ENCODE data around the gene PLA2G15.

The PLA2G15 gene

DNA sequence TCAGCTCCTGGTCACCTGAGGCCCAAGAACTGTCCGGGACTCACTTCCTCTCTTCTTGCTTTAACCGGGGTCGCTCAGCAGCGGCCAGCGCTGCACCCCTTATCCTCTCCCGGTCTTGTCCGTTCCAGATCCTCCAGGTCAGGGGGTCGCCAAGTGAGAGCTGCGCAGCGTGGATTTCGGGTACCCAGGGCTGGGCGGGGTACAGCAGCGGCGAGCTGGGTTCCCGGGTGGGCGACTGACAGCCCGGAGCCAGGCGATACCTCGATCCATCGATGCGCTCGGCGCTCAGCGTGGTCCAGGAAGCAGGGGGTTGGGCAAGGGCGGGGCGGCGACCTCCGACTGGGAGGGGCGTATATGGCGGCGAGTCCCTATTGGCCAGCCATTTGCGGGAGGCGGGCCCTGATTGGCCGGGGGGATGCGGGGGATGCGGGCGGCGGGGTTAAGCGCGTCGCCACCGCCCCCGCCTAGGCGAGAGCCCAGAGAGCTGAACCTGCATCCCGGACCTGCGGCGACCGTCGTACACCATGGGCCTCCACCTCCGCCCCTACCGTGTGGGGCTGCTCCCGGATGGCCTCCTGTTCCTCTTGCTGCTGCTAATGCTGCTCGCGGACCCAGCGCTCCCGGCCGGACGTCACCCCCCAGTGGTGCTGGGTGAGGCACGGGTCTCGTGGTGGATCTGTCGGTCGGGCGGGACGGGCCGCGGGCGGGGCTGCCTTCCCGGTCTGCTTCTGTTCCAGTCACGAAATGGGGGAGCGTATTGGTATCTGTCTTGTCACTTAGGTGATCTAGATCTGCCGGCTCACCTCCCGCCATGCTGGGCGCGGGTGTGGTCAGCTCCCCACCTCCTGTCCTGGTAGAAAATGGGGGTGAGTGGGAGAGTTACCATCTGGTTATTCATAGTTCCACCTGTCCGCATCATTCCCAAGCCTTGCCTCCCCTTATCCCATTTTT is at the start of gene PLA2G15:
PLA2G15 (plus strand) TSS at position 471 of the 951 bp plus-strand sequence; CDS start at position 525, 54 bp downstream.
- peak; percentile 95 for DNase-seq (ENCODE audit: low read depth)

DNA sequence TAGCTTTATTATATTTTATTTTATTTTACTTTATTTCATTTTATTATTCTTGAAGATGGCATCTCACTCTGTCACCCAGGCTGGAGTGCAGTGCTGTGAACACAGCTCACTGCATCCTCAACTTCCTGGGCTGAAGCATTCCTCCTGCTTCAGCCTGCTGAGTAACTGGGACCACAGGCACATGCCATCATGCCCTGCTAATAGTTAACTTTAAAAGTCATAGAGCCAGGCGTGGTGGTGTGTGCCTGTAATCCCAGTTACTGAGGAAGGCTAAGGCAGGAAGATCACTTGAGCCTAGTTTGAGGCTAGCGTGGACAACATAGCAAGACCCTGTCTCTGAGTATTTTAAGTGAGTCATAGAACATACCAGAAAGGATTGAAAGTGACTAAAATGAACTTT is 47.9 kb upstream of the PLA2G15 start:
- no peak for DNase-seq (ENCODE audit: low read depth)

GRCh38 chr16:68200088-68200783 is 44.9 kb upstream of the PLA2G15 start:
- DNase-seq (ENCODE audit: low read depth) = no peak

- DNase-seq (ENCODE audit: low read depth) = no peak
These were observed 43.1 kb upstream of the PLA2G15 start for GRCh38 chr16:68202091-68202519.

- no peak for DNase-seq (ENCODE audit: low read depth)
These were observed 38.9 kb upstream of the PLA2G15 start for GRCh38 chr16:68206245-68206644.

- no peak for DNase-seq (ENCODE audit: low read depth)
These were observed 30.4 kb upstream of the PLA2G15 start for GRCh38 chr16:68214726-68215125.

- DNase-seq (ENCODE audit: low read depth) = no peak
These were observed 29.9 kb upstream of the PLA2G15 start for GRCh38 chr16:68215302-68215701.

DNA sequence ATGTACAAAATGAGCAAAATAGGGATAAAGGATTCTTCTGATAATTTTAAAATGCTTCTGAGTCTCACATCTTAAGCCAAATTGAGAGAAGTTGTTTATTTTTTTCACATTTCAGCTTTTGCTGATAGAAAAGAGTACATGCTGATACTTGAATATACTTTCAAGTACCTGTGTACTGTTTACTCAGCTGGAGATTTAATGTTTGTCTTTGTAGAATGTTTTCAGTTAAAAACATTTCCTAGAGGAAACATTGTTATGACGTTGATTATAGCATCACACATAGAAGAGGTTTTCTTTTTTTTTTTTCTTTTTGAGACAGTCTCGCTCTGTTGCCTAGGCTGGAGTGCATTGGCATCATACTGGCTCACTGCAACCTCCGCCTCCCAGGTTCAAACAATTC is 28.9 kb upstream of the PLA2G15 start:
- no peak for DNase-seq (ENCODE audit: low read depth)

DNA sequence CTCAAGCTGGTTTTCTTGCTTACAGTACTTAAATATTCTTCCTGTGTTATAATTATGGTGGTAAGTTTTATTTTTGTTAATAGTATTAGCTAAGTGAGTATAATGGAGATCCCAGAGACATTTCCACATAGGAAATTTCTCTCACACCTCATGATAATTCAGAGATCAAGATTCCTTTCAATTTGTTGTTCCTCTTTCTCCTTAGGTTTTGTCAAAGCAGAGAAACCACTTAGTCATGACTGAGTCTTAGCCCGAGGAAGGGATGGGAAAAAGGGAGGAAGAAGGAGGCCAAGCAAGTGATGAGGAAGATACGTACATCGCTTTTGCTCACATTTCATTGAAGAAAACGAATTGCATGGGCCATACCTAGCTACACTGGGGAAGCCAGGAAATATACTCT is 27.7 kb upstream of the PLA2G15 start:
- no peak for DNase-seq (ENCODE audit: low read depth)

DNA sequence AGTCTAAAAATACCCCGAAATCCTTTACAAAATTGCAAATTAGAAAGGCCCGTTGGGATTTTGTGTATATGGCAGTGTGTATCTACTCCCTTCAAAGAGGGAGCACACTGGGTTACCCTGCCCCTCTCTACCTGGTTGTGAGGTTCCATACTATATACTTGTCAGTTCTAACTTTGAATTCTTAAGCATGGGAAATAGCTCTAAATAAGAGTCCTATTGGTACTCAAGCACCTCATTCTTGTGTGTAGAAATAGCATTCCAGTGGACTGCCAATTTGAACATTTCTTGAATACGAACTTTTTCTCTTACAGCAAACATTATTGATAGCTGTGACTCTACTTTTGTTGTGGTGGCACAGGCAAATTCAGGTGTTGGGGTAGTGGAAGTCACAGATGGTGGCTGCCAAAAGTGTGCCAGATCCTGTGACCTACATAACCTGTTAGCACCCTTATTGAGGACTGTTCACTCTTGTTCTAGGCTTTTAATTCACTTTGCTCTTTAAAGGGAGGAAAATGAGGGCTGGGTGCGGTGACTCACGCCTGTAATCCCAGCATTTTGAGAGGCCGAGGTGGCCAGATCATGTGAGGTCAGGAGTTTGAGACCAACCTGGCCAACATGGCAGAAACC is 25.3 kb upstream of the PLA2G15 start:
- no peak for DNase-seq (ENCODE audit: low read depth)

GRCh38 chr16:68223072-68223471 is 22.1 kb upstream of the PLA2G15 start:
- no peak for DNase-seq (ENCODE audit: low read depth)

GRCh38 chr16:68226116-68226515 is 19.1 kb upstream of the PLA2G15 start:
- no peak for DNase-seq (ENCODE audit: low read depth)

DNA sequence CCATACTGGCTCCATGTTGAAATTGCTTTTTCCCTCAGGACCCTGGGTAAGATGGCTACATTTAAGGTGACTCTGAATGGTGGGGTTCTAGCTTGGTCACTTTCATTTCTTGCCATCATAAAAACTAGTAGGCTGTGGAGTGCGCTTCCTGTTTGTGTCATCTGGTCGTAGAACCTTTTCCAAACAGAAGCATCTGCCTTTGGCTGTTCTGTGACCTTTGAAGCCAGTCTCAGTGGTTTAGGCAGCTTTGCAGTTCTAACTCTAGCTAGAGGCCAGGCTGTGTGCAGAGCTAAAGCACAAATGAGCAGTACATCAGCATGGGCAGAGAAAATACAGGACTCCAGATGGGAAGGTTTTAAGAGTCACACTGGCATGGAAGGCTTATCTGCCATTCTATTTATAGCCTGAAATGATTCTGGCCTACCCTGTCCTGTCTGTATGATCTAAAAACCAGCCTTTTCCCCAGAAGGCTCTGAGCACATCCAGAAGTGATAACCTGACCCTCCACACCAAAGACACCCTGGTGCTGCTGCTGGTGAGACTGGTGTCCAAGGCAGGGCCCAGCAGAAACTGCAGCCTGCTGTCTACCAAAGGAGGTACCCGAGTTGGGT is 17.9 kb upstream of the PLA2G15 start:
- DNase-seq (ENCODE audit: low read depth) = no peak

- DNase-seq (ENCODE audit: low read depth) = no peak
These were observed 17.2 kb upstream of the PLA2G15 start for GRCh38 chr16:68227850-68228553.

- DNase-seq (ENCODE audit: low read depth) = no peak
These were observed 16.5 kb upstream of the PLA2G15 start for GRCh38 chr16:68228652-68229051.

DNA sequence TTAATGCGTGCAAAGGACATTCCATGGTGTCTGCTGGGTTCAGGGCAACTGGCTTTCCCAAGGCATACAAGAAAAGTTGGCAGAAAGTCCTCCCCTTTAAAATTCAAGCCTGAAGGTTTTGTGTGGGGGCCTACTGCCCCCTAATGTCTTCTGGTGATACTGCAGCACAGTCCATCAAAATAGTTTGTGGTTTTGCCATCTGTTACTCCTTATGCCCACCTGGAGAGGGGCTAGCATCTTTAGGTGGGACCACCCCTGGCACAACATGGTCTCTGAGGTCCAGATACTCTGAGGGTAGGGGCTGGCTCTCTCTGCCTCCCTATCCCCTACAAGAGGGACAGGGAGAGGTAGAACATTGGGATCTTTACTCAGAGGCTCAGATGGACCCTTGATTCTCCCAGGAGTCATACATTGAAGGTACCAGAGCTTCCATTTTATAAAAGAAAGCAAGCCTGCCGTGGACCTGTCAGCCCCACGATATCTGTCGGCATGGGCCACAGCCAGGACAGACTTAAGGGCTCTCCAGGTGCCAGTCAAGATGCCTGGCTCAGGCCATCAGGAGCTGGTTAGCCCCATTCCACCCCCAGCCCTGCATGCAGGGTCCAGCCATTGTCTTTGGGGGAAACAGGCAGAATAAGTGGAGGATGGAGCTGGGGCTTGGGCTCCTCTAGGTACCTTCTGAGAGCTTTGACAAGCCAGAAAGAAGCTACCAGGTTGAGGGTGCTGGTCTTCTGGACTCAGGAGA is 15.6 kb upstream of the PLA2G15 start:
- no peak for DNase-seq (ENCODE audit: low read depth)

DNA sequence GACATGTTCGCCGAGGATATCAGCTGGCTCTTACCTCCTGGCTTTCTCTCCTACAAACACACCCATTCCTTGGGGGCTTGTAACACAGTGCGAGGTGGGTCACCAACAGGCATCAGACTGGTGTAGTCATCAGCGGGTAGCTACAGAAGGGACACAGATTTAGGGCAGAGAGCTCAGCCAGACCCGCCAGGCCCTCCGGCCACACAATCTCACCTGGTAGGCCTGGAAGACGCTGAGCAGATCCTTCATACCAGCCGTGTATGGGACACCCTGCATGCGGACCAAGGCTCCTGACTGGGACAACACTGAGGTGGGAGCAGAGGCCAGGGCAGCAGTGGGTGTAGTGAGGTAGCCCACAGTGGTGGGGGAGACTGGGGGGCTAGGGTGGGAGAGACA is 15.0 kb upstream of the PLA2G15 start:
- no peak for DNase-seq (ENCODE audit: low read depth)

DNA sequence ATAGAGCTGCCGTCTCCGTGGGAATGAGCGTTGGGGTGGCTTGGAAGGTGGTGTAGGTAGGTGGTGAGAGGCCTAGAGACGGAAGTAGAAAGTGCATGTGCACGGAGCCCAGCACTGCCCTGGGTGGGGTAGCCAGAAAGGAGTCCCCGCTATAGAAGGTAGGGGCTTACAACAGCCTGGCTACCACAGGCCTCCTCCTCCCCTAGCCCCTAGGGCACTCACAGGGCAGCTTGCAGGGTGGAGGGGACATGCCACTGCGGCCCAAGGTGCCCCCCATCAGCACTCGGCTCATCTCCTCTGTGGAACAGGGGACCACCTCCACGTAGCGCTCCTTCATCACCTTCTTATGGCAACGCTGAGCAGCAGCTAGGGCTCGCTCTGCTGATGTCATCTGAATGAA is 14.2 kb upstream of the PLA2G15 start:
- DNase-seq (ENCODE audit: low read depth) = no peak

GRCh38 chr16:68231384-68232136 is 13.6 kb upstream of the PLA2G15 start:
- DNase-seq (ENCODE audit: low read depth) = no peak

DNA sequence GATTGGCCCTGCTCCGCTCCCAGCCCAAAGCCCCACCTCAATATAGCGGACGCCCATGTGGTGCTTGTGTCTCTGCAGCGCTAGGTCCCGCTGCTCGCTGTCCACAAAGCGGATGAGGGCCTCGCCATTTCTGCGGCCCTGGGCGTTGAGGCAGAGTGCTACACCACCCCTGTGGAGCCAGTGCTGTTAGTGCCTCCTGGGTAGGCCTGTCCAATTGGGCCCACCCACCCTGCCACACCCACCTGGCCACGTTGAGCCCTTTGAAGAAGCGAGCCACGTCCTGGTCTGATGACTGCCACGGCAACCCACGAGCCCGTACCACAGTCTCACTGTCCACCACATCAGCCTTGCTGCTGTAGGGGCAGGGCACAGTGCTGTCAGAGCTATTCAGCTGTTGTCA is 12.8 kb upstream of the PLA2G15 start:
- DNase-seq (ENCODE audit: low read depth) = no peak
